IMR-90 (cell line): Measurements from ENCODE around the gene GZMM. TPM values are rescaled to one million over a fixed set of nuclear protein-coding genes. Genes with fewer than 3 reads are reported as not detected.

Experiments
- ATAC-seq: fragments of 200-7000 bp; cut with Tn5 transposase; 2 replicates; pipeline ENCODE4 v1.9.1; 2020; ENCODE audit warnings: low read depth, mild to moderate bottlenecking, moderate library complexity
- BruUV-seq: library from RNA; stranded (reverse); fragments of 400-500 nt; replicated peaks from 2 replicates; lab custom pipeline; 2021; lab: Mats Ljungman, UMichigan
- CTCF ChIA-PET: fragments of 300-600 bp; formaldehyde crosslinking; extraction: SDS; loops from one replicate; lab custom pipeline; 2021; ENCODE audit warnings: antibody characterized with exemption; lab: Yijun Ruan, JAX
- POLR2A ChIA-PET: fragments of 300-600 bp; sonication (Branson Sonifier 250); formaldehyde crosslinking; loops from one replicate; lab custom pipeline; 2022; ENCODE audit warnings: antibody characterized with exemption; ENCODE audit not compliant: unreplicated experiment; lab: Charles Lee
- DNase-seq: peaks from one replicate; pipeline ENCODE4 v3.0.0; 2013
- H2AFZ ChIP-seq: replicated peaks from 2 replicates; pipeline ENCODE3; 2013; ENCODE audit warnings: low read length, mild to moderate bottlenecking; ENCODE audit not compliant: poor library complexity
- H2AK5ac ChIP-seq: 2 replicates; pipeline ENCODE4 v1.6.1; 2013; ENCODE audit warnings: low read depth, low read length, inconsistent platforms
- H2AK9ac ChIP-seq: replicated peaks from 2 replicates; pipeline ENCODE3; 2013; ENCODE audit warnings: mild to moderate bottlenecking, low read depth, low read length, moderate library complexity; ENCODE audit not compliant: poor library complexity
- H2BK120ac ChIP-seq: 2 replicates; pipeline ENCODE4 v1.6.1; 2013; ENCODE audit warnings: low read depth, low read length, inconsistent platforms
- H2BK15ac ChIP-seq: 3 replicates; pipeline ENCODE4 v1.6.1; 2013; ENCODE audit warnings: low read depth, low read length, inconsistent platforms
- H2BK20ac ChIP-seq: 2 replicates; pipeline ENCODE4 v1.6.1; 2013; ENCODE audit warnings: low read depth, mild to moderate bottlenecking, inconsistent platforms, low read length, moderate library complexity
- H2BK5ac ChIP-seq: 2 replicates; pipeline ENCODE4 v1.6.1; 2013; ENCODE audit warnings: mild to moderate bottlenecking, low read depth, low read length, inconsistent platforms; ENCODE audit not compliant: poor library complexity, severe bottlenecking
- H3K14ac ChIP-seq: replicated peaks from 2 replicates; pipeline ENCODE4 v1.6.1; 2013; ENCODE audit warnings: low read depth, low read length, inconsistent platforms
- H3K18ac ChIP-seq: 2 replicates; pipeline ENCODE4 v1.6.1; 2013; ENCODE audit warnings: low read depth, low read length, control low read depth
- H3K23ac ChIP-seq: 2 replicates; pipeline ENCODE4 v1.6.1; 2013; ENCODE audit warnings: low read depth, low read length, inconsistent platforms
- H3K27ac ChIP-seq: 2 replicates; pipeline ENCODE4 v1.5.1; 2013; ENCODE audit warnings: mild to moderate bottlenecking, control low read depth, low read length; ENCODE audit not compliant: insufficient read depth
- H3K27me3 ChIP-seq: 2 replicates; pipeline ENCODE4 v1.6.1; 2013; ENCODE audit warnings: low read length; ENCODE audit not compliant: control insufficient read depth, insufficient read depth
- H3K36me3 ChIP-seq: 2 replicates; pipeline ENCODE4 v1.6.1; 2013; ENCODE audit warnings: low read length, mixed read lengths; ENCODE audit not compliant: control insufficient read depth, insufficient read depth
- H3K4ac ChIP-seq: 2 replicates; pipeline ENCODE4 v1.6.1; 2013; ENCODE audit warnings: low read depth, low read length, inconsistent platforms
- H3K4me1 ChIP-seq: 2 replicates; pipeline ENCODE4 v1.6.1; 2013; ENCODE audit warnings: low read length, mixed read lengths; ENCODE audit not compliant: control insufficient read depth, insufficient read depth
- H3K4me2 ChIP-seq: 2 replicates; pipeline ENCODE4 v1.6.1; 2013; ENCODE audit warnings: low read depth, mild to moderate bottlenecking, control low read depth, low read length, moderate library complexity
- H3K4me3 ChIP-seq: 2 replicates; pipeline ENCODE4 v1.5.1; 2013; ENCODE audit warnings: low read depth, mild to moderate bottlenecking, control low read depth, low read length, moderate library complexity; ENCODE audit not compliant: insufficient read depth
- H3K56ac ChIP-seq: 2 replicates; pipeline ENCODE4 v1.6.1; 2013; ENCODE audit warnings: low read length, inconsistent platforms; ENCODE audit not compliant: insufficient read depth; ENCODE audit errors: extremely low read depth
- H3K79me1 ChIP-seq, 2 experiments: 2 replicates each; pipeline ENCODE4 v1.6.1; 2013; ENCODE audit warnings: low read length in 2 of 2, inconsistent platforms in 1 of 2, low read depth in 1 of 2
- H3K9ac ChIP-seq: 2 replicates; pipeline ENCODE4 v1.6.1; 2013; ENCODE audit warnings: low read depth, low read length, control low read depth
- H3K9me1 ChIP-seq: 2 replicates; pipeline ENCODE4 v1.6.1; 2013; ENCODE audit warnings: low read length, inconsistent platforms; ENCODE audit not compliant: insufficient read depth
- H3K9me3 ChIP-seq: 2 replicates; pipeline ENCODE4 v1.6.1; 2013; ENCODE audit warnings: low read length; ENCODE audit not compliant: control insufficient read depth, insufficient read depth
- H4K20me1 ChIP-seq: 2 replicates; pipeline ENCODE4 v1.6.1; 2013; ENCODE audit warnings: low read length, inconsistent platforms; ENCODE audit not compliant: insufficient read depth
- H4K5ac ChIP-seq: 2 replicates; pipeline ENCODE4 v1.6.1; 2013; ENCODE audit warnings: mild to moderate bottlenecking, low read depth, low read length, control low read depth
- H4K8ac ChIP-seq, 2 experiments: 2 replicates each; pipeline ENCODE4 v1.6.1; 2013; ENCODE audit warnings: low read depth in 2 of 2, low read length in 2 of 2, control low read depth in 1 of 2, inconsistent platforms in 1 of 2
- H4K91ac ChIP-seq: 2 replicates; pipeline ENCODE4 v1.6.1; 2013; ENCODE audit warnings: low read depth, low read length, inconsistent platforms; ENCODE audit not compliant: insufficient read depth
- BHLHE40 ChIP-seq: fragments of 150-350 bp; IDR thresholded peaks from 2 replicates; pipeline ENCODE4 v1.6.1; 2016; ENCODE audit warnings: mild to moderate bottlenecking, low read depth, low read length
- CEBPB ChIP-seq: IDR thresholded peaks from 2 replicates; pipeline ENCODE4 v1.6.1; 2012; ENCODE audit warnings: low read depth, low read length, improper control_type of control experiment
- CHD1 ChIP-seq: IDR thresholded peaks from 2 replicates; pipeline ENCODE4 v1.6.1; 2012; ENCODE audit warnings: low read depth, low read length, improper control_type of control experiment
- FOS ChIP-seq: fragments of 150-350 bp; IDR thresholded peaks from 2 replicates; pipeline ENCODE4 v1.6.1; 2016; ENCODE audit warnings: low read depth, low read length
- MAZ ChIP-seq: IDR thresholded peaks from 2 replicates; pipeline ENCODE4 v1.6.1; 2012; ENCODE audit warnings: low read depth, mild to moderate bottlenecking, low read length, improper control_type of control experiment, moderate library complexity, borderline replicate concordance
- MXI1 ChIP-seq: IDR thresholded peaks from 2 replicates; pipeline ENCODE4 v1.6.1; 2012; ENCODE audit warnings: low read depth, mild to moderate bottlenecking, low read length, moderate library complexity, borderline replicate concordance
- NFE2L2 ChIP-seq: fragments of 150-350 bp; IDR thresholded peaks from 2 replicates; pipeline ENCODE4 v1.6.1; 2016; ENCODE audit warnings: low read depth, mild to moderate bottlenecking, low read length
- POLR2A ChIP-seq: IDR thresholded peaks from 2 replicates; pipeline ENCODE4 v1.6.1; 2012; ENCODE audit warnings: mild to moderate bottlenecking, low read depth, low read length
- RAD21 ChIP-seq: IDR thresholded peaks from 2 replicates; pipeline ENCODE4 v1.6.1; 2012; ENCODE audit warnings: low read length, improper control_type of control experiment
- RCOR1 ChIP-seq: IDR thresholded peaks from 2 replicates; pipeline ENCODE4 v1.6.1; 2012; ENCODE audit warnings: mild to moderate bottlenecking, low read length, improper control_type of control experiment; ENCODE audit not compliant: insufficient replicate concordance
- RFX5 ChIP-seq: IDR thresholded peaks from 2 replicates; pipeline ENCODE4 v1.8.0; 2012; ENCODE audit warnings: low read depth, mild to moderate bottlenecking, low read length, moderate library complexity
- SMC3 ChIP-seq: fragments of 150-350 bp; IDR thresholded peaks from 2 replicates; pipeline ENCODE4 v1.6.1; 2016; ENCODE audit warnings: low read depth, mild to moderate bottlenecking, antibody characterized with exemption, low read length, moderate library complexity
- WGBS, 2 experiments: methylation state at CpG; one replicate each; pipeline versions ENCODE4 v1.1.5 to v1.1.7; 2013; ENCODE audit warnings: missing lambda C conversion rate in 2 of 2; ENCODE audit not compliant: insufficient read length in 1 of 2; ENCODE audit errors: extremely low coverage in 2 of 2; 5-methylcytosine and 5-hydroxymethylcytosine counted together
- dilution Hi-C: fragments of 300-500 bp; cut with HindIII; formaldehyde crosslinking; loops from one replicate; pipeline ENCODE4 v1.14.3; 2018; ENCODE audit warnings: low sequenced_read_pairs; ENCODE audit not compliant: unreplicated experiment
- in situ Hi-C: fragments of 300-500 bp; cut with MboI; formaldehyde crosslinking; loops from 3 replicates; pipeline ENCODE4 v1.14.3; 2019; ENCODE audit warnings: low sequenced_read_pairs, inconsistent platforms, mixed read lengths
- intact Hi-C: fragments of 100-400 bp; cut with micrococcal nuclease; formaldehyde crosslinking; loops from 2 replicates; pipeline ENCODE4 v1.10.0; 2022
- polyA plus RNA-seq, 3 experiments: library from polyadenylated mRNA; depleted of rRNA; stranded (reverse); fragments of >200 nt; gene quantifications; 2 replicates each; pipeline ENCODE4 v1.2.3, GENCODE V29; 2012; ENCODE audit warnings: low replicate concordance in 1 of 3
- total RNA-seq: library from RNA; depleted of rRNA; stranded (reverse); fragments of >200 nt; gene quantifications from 2 replicates; pipeline ENCODE4 v1.2.3, GENCODE V29; 2012
- TF ChIP-seq, protein P1 (sequence below): fragments of 150-350 bp; IDR thresholded peaks from 2 replicates; pipeline ENCODE4 v1.6.1; 2016; ENCODE audit warnings: low read depth, mild to moderate bottlenecking, low read length, moderate library complexity, borderline replicate concordance
- TF ChIP-seq, protein P2 (sequence below): fragments of 150-350 bp; IDR thresholded peaks from 2 replicates; pipeline ENCODE4 v1.6.1; 2017; ENCODE audit warnings: mild to moderate bottlenecking, antibody characterized with exemption, low read length, low read depth

The GZMM gene
- total and polyA plus RNA-seq, 2 of the 4 experiments (the other 2 are of a cell fraction), result 0.24 TPM; not detected in 1

GRCh38 chr19:539429-540030 is 4.3 kb upstream of the GZMM start:
- CTCF ChIA-PET, result no interaction called here
- Histone ChIP-seq H2AK9ac (no peak overlapping the region), H3K9me1 (peaks cover 4% of the 10 kb centered on the region), H2BK20ac (no peak overlapping the region), H2BK15ac (no peak overlapping the region), H2AFZ (no peak overlapping the region), H2BK5ac (no peak overlapping the region), H3K14ac (no peak overlapping the region), H3K4me2 (no peak overlapping the region), H4K91ac (no peak overlapping the region), H4K5ac (no peak overlapping the region), H3K4me3 (no peak overlapping the region), H4K8ac (no peak overlapping the region), H3K27me3 (no peaks in the 10 kb centered on the region), H3K18ac (no peak overlapping the region), H3K56ac (no peak overlapping the region), H3K9ac (no peak overlapping the region), H2AK5ac (no peak overlapping the region), H3K23ac (no peak overlapping the region), H3K4me1 (peaks cover 5% of the 10 kb centered on the region), H2BK120ac (no peak overlapping the region), H3K27ac (no peak overlapping the region), H3K9me3 (no peaks in the 10 kb centered on the region), H3K79me1 (peaks cover 11 to 29% of the 10 kb centered on the region in 2 experiments; a peak in 3 of 4 replicates), H4K20me1 (peaks cover 38% of the 10 kb centered on the region), H3K4ac (no peak overlapping the region), H3K36me3 (peaks cover 57% of the 10 kb centered on the region)
- BruUV-seq, result no TSS peak
- no peak for ATAC-seq
- dilution Hi-C loops, result no loop called here
- POLR2A ChIA-PET, result no interaction called here
- intact Hi-C loops, result no loop called here
- TF ChIP-seq RFX5 (no peak), CHD1 (no peak), POLR2A (no peak), SMC3 (no peak), NFE2L2 (no peak), RAD21 (no peak), RCOR1 (no peak), BHLHE40 (no peak), CEBPB (no peak), FOS (no peak), MAZ (no peak), MXI1 (no peak)
- TF ChIP-seq, protein P1, sequence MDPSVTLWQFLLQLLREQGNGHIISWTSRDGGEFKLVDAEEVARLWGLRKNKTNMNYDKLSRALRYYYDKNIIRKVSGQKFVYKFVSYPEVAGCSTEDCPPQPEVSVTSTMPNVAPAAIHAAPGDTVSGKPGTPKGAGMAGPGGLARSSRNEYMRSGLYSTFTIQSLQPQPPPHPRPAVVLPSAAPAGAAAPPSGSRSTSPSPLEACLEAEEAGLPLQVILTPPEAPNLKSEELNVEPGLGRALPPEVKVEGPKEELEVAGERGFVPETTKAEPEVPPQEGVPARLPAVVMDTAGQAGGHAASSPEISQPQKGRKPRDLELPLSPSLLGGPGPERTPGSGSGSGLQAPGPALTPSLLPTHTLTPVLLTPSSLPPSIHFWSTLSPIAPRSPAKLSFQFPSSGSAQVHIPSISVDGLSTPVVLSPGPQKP, result no peak
- TF ChIP-seq, protein P2, sequence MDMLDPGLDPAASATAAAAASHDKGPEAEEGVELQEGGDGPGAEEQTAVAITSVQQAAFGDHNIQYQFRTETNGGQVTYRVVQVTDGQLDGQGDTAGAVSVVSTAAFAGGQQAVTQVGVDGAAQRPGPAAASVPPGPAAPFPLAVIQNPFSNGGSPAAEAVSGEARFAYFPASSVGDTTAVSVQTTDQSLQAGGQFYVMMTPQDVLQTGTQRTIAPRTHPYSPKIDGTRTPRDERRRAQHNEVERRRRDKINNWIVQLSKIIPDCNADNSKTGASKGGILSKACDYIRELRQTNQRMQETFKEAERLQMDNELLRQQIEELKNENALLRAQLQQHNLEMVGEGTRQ, result no peak
- no peak for DNase-seq
- WGBS, 2 experiments, result 90% methylated on average over 8 of the region's 30 CpGs; no CpG with 5 or more reads in 1 of the 2 experiments
- in situ Hi-C loops, result no loop called here
